HepG2 (cell line): ENCODE measurements around the gene FUT6. TPM values are rescaled to one million over a fixed set of nuclear protein-coding genes. Genes with fewer than 3 reads are reported as not detected.

ENCODE experiments used
- CEBPB ChIP-seq: IDR thresholded peaks from 2 replicates; pipeline ENCODE4 v1.6.1; 2011; ENCODE audit warnings: low read depth, low read length, improper control_type of control experiment, borderline replicate concordance
- ETV6 ChIP-seq: sonication (generic); formaldehyde crosslinking; conservative IDR thresholded peaks from 2 replicates; pipeline ENCODE4 v1.4.0; 2020; ENCODE audit warnings: missing genetic modification reagents
- MYNN ChIP-seq: sonication (generic); formaldehyde crosslinking; IDR thresholded peaks from 2 replicates; pipeline ENCODE4 v1.4.0; 2020; ENCODE audit warnings: mild to moderate bottlenecking, low read depth, missing genetic modification reagents
- PHF21A ChIP-seq: sonication (generic); formaldehyde crosslinking; IDR thresholded peaks from 2 replicates; pipeline ENCODE4 v1.5.0; 2020; ENCODE audit warnings: mild to moderate bottlenecking, missing genetic modification reagents
- THAP11 ChIP-seq: IDR thresholded peaks from 2 replicates; pipeline ENCODE4 v1.6.1; 2016; ENCODE audit warnings: missing biosample characterization, missing genetic modification reagents
- U2AF1 ChIP-seq: fragments of 200-400 bp; formaldehyde crosslinking; optimal IDR thresholded peaks from 2 replicates; pipeline ENCODE3; 2017; ENCODE audit warnings: mild to moderate bottlenecking, low read depth, low read length
- ZBTB7A ChIP-seq: sonication (generic); formaldehyde crosslinking; IDR thresholded peaks from 2 replicates; pipeline ENCODE4 v1.8.0; 2022; ENCODE audit warnings: mild to moderate bottlenecking, missing genetic modification reagents
- polyA plus RNA-seq, 8 experiments: library from polyadenylated mRNA; depleted of rRNA in 3 of 8; stranded (reverse) in 7 of 8; unstranded in 1 of 8; fragments of >200 nt; fragmentation: Illumina TruSeq in 4 of 8; extraction: Trizol in 4 of 8; gene quantifications; 2 replicates each; pipeline versions ENCODE4 v1.2.1 to v1.2.3, GENCODE V29; 2011 to 2016; ENCODE audit warnings: low read depth in 4 of 8, missing spikeins in 1 of 8, mixed read lengths in 1 of 8; ENCODE audit not compliant: insufficient read depth in 1 of 8
- total RNA-seq, 5 experiments: library from RNA; depleted of rRNA; stranded (reverse); fragments of >200 nt; fragmentation: Illumina TruSeq; extraction: Trizol; gene quantifications; 2 replicates each; pipeline ENCODE4 v1.2.3, GENCODE V29; 2016; ENCODE audit warnings: low read depth in 1 of 5
- TF ChIP-seq, protein P1 (sequence below): IDR thresholded peaks from 2 replicates; pipeline ENCODE4 v1.6.1; 2016; ENCODE audit warnings: low read depth, missing genetic modification reagents, missing compliant biosample characterization
- TF ChIP-seq, protein P2 (sequence below): sonication (generic); formaldehyde crosslinking; IDR thresholded peaks from 2 replicates; pipeline ENCODE4 v1.4.0; 2020; ENCODE audit warnings: mild to moderate bottlenecking, missing genetic modification reagents, borderline replicate concordance
- TF ChIP-seq, protein P3 (sequence below): sonication (generic); formaldehyde crosslinking; IDR thresholded peaks from 2 replicates; pipeline ENCODE4 v1.4.0; 2020; ENCODE audit warnings: missing genetic modification reagents, low read depth, mild to moderate bottlenecking, borderline replicate concordance
- TF ChIP-seq, protein P4 (sequence below): IDR thresholded peaks from 2 replicates; pipeline ENCODE4 v1.6.1; 2016
- TF ChIP-seq, protein P5 (sequence below): sonication (generic); formaldehyde crosslinking; IDR thresholded peaks from 2 replicates; pipeline ENCODE4 v1.5.1; 2020; ENCODE audit warnings: mild to moderate bottlenecking, missing genetic modification reagents

Gene FUT6
- total and polyA plus RNA-seq, 2 of the 13 experiments (the other 11 are each of a cell fraction or from before 2014, with no cell fraction given): 8.2 to 27.7 TPM

DNA sequence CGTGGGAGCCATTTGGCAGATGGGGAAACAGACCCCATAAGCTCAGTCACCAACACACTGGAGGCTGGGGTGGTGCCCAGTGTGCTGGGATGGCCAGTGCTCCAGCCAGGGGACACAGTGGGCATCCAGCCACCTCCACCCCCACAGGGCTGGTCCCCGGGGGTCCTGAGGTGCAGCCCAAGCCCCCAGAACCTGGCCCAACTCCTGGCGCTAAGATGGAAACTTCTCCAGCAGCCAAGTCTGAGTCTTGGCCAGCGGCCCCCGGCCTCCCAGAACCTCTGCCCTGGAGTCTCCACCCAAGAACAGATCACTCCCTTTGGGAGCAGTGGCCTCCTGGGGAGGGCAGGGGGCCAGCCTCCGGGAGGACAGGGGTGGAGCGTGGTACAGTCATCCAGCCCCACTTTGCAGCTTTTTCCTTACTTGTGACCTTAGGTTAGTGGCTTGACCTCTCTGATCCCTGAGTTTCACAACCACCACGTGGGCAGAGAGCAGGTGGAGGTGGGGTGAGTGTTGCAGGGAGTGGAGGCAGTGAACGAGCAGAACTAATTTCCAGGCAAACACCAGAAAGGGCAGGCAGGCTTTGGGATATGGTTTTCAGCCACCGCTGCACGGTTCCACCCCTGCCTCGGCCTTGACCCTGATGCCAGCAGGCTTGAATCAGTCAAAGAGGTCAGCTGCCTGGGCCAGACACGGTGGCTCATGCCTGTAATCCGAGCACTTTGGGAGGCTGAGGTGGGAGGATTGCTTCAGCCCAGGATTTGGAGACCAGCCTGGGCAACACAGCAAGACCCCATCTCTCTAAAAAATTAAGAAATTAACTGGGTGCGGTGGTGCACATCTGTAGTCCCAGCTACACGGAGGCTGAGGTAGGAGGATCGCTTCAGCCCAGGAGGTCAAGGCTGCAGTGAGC, 38.9 kb downstream of the FUT6 start (continued):
- TF ChIP-seq, protein P1, sequence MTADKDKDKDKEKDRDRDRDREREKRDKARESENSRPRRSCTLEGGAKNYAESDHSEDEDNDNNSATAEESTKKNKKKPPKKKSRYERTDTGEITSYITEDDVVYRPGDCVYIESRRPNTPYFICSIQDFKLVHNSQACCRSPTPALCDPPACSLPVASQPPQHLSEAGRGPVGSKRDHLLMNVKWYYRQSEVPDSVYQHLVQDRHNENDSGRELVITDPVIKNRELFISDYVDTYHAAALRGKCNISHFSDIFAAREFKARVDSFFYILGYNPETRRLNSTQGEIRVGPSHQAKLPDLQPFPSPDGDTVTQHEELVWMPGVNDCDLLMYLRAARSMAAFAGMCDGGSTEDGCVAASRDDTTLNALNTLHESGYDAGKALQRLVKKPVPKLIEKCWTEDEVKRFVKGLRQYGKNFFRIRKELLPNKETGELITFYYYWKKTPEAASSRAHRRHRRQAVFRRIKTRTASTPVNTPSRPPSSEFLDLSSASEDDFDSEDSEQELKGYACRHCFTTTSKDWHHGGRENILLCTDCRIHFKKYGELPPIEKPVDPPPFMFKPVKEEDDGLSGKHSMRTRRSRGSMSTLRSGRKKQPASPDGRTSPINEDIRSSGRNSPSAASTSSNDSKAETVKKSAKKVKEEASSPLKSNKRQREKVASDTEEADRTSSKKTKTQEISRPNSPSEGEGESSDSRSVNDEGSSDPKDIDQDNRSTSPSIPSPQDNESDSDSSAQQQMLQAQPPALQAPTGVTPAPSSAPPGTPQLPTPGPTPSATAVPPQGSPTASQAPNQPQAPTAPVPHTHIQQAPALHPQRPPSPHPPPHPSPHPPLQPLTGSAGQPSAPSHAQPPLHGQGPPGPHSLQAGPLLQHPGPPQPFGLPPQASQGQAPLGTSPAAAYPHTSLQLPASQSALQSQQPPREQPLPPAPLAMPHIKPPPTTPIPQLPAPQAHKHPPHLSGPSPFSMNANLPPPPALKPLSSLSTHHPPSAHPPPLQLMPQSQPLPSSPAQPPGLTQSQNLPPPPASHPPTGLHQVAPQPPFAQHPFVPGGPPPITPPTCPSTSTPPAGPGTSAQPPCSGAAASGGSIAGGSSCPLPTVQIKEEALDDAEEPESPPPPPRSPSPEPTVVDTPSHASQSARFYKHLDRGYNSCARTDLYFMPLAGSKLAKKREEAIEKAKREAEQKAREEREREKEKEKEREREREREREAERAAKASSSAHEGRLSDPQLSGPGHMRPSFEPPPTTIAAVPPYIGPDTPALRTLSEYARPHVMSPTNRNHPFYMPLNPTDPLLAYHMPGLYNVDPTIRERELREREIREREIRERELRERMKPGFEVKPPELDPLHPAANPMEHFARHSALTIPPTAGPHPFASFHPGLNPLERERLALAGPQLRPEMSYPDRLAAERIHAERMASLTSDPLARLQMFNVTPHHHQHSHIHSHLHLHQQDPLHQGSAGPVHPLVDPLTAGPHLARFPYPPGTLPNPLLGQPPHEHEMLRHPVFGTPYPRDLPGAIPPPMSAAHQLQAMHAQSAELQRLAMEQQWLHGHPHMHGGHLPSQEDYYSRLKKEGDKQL (CRISPR knock-in tag): no peak
- TF ChIP-seq CEBPB: peak; percentile 59; the same call in 1 of the 2 replicates
- TF ChIP-seq, protein P2, sequence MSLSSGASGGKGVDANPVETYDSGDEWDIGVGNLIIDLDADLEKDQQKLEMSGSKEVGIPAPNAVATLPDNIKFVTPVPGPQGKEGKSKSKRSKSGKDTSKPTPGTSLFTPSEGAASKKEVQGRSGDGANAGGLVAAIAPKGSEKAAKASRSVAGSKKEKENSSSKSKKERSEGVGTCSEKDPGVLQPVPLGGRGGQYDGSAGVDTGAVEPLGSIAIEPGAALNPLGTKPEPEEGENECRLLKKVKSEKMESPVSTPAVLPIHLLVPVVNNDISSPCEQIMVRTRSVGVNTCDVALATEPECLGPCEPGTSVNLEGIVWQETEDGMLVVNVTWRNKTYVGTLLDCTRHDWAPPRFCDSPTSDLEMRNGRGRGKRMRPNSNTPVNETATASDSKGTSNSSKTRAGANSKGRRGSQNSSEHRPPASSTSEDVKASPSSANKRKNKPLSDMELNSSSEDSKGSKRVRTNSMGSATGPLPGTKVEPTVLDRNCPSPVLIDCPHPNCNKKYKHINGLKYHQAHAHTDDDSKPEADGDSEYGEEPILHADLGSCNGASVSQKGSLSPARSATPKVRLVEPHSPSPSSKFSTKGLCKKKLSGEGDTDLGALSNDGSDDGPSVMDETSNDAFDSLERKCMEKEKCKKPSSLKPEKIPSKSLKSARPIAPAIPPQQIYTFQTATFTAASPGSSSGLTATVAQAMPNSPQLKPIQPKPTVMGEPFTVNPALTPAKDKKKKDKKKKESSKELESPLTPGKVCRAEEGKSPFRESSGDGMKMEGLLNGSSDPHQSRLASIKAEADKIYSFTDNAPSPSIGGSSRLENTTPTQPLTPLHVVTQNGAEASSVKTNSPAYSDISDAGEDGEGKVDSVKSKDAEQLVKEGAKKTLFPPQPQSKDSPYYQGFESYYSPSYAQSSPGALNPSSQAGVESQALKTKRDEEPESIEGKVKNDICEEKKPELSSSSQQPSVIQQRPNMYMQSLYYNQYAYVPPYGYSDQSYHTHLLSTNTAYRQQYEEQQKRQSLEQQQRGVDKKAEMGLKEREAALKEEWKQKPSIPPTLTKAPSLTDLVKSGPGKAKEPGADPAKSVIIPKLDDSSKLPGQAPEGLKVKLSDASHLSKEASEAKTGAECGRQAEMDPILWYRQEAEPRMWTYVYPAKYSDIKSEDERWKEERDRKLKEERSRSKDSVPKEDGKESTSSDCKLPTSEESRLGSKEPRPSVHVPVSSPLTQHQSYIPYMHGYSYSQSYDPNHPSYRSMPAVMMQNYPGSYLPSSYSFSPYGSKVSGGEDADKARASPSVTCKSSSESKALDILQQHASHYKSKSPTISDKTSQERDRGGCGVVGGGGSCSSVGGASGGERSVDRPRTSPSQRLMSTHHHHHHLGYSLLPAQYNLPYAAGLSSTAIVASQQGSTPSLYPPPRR (CRISPR knock-in tag): peak; percentile 45; the same call in 1 of the 2 replicates
- no peak for TF ChIP-seq ETV6 (CRISPR knock-in tag)
- peak; percentile 31; the same call in 1 of the 2 replicates for TF ChIP-seq PHF21A (CRISPR knock-in tag)
- TF ChIP-seq, protein P3, sequence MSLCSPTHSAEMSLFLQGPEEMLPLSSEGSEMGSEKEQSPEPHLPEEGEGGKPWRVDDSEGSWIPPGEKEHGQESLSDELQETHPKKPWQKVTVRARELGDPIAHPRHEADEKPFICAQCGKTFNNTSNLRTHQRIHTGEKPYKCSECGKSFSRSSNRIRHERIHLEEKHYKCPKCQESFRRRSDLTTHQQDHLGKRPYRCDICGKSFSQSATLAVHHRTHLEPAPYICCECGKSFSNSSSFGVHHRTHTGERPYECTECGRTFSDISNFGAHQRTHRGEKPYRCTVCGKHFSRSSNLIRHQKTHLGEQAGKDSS (CRISPR knock-in tag): peak; percentile 35; the same call in 1 of the 2 replicates
- TF ChIP-seq ZBTB7A (CRISPR knock-in tag): 0 out of 2 replicates have a peak, but pooled peaks have one; percentile 1
- TF ChIP-seq THAP11: 0 out of 2 replicates have a peak, but pooled peaks have one; percentile 38
- TF ChIP-seq, protein P4, sequence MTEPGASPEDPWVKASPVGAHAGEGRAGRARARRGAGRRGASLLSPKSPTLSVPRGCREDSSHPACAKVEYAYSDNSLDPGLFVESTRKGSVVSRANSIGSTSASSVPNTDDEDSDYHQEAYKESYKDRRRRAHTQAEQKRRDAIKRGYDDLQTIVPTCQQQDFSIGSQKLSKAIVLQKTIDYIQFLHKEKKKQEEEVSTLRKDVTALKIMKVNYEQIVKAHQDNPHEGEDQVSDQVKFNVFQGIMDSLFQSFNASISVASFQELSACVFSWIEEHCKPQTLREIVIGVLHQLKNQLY (CRISPR knock-in tag): peak; percentile 54; the same call in 1 of the 2 replicates
- no peak for TF ChIP-seq MYNN (CRISPR knock-in tag)
- no peak for TF ChIP-seq U2AF1
- TF ChIP-seq, protein P5, sequence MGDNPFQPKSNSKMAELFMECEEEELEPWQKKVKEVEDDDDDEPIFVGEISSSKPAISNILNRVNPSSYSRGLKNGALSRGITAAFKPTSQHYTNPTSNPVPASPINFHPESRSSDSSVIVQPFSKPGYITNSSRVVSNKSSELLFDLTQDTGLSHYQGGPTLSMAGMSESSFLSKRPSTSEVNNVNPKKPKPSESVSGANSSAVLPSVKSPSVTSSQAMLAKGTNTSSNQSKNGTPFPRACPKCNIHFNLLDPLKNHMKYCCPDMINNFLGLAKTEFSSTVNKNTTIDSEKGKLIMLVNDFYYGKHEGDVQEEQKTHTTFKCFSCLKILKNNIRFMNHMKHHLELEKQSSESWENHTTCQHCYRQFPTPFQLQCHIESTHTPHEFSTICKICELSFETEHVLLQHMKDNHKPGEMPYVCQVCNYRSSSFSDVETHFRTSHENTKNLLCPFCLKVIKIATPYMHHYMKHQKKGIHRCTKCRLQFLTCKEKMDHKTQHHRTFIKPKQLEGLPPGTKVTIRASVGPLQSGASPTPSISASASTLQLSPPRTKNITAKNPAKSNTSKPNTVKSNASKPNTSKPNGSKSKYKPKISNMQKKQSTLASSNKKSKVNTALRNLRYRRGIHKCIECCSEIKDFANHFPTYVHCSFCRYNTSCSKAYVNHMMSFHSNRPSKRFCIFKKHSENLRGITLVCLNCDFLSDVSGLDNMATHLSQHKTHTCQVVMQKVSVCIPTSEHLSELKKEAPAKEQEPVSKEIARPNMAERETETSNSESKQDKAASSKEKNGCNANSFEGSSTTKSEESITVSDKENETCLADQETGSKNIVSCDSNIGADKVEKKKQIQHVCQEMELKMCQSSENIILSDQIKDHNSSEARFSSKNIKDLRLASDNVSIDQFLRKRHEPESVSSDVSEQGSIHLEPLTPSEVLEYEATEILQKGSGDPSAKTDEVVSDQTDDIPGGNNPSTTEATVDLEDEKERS (CRISPR knock-in tag): peak; percentile 82; the same call in 1 of the 2 replicates
